K562 (cell line): ENCODE measurements around the gene PIGQ. TPM values are rescaled to one million over a fixed set of nuclear protein-coding genes. Genes with fewer than 3 reads are reported as not detected.

ENCODE experiments used
- CHD4 ChIP-seq: fragments of 200-600 bp; sonication (generic); IDR thresholded peaks from 3 replicates; pipeline ENCODE4 v1.6.1; 2012; ENCODE audit warnings: low read depth, mild to moderate bottlenecking, mixed read lengths, low read length, inconsistent platforms; ENCODE audit not compliant: insufficient read depth, insufficient replicate concordance, poor library complexity, severe bottlenecking
- PKNOX1 ChIP-seq: fragments of 450-650 bp; IDR thresholded peaks from 2 replicates; pipeline ENCODE4 v1.6.1; 2016
- polyA plus RNA-seq, 8 experiments: library from polyadenylated mRNA; depleted of rRNA in 4 of 8; stranded (reverse) in 5 of 8; unstranded in 3 of 8; fragments of >200 nt; fragmentation: Nextera tagmentation in 2 of 8; fragmentation: Illumina TruSeq in 1 of 8; extraction: Ambion mirVana in 2 of 8; extraction: Trizol in 1 of 8; gene quantifications; 2 replicates each; pipeline versions ENCODE4 v1.2.1 to v1.2.3, GENCODE V29; 2011 to 2014; ENCODE audit warnings: inconsistent platforms in 1 of 8, missing spikeins in 1 of 8
- total RNA-seq, 7 experiments: library from RNA; depleted of rRNA in 6 of 7; stranded (reverse); fragments of >200 nt in 6 of 7; fragmentation: Illumina TruSeq in 2 of 7; extraction: Trizol in 2 of 7; gene quantifications; 2 replicates each; pipeline versions ENCODE4 v1.2.1 to v1.2.3, GENCODE V29; 2011 to 2021; ENCODE audit warnings: low replicate concordance in 1 of 7
- TF ChIP-seq, protein P1 (sequence below): sonication (generic); formaldehyde crosslinking; IDR thresholded peaks from 2 replicates; pipeline ENCODE4 v1.8.1; 2023; ENCODE audit warnings: mild to moderate bottlenecking, missing genetic modification reagents
- TF ChIP-seq, protein P2 (sequence below): fragments of 200-600 bp; sonication (generic); IDR thresholded peaks from one replicate; pipeline ENCODE4 v1.6.1; 2012; ENCODE audit warnings: mild to moderate bottlenecking, low read depth, low read length, inconsistent platforms

The PIGQ gene
- total and polyA plus RNA-seq, 9 of the 15 experiments (the other 6 are each of a cell fraction or from before 2014, with no cell fraction given) = 0.20 to 49.6 (median 11.7) TPM

DNA sequence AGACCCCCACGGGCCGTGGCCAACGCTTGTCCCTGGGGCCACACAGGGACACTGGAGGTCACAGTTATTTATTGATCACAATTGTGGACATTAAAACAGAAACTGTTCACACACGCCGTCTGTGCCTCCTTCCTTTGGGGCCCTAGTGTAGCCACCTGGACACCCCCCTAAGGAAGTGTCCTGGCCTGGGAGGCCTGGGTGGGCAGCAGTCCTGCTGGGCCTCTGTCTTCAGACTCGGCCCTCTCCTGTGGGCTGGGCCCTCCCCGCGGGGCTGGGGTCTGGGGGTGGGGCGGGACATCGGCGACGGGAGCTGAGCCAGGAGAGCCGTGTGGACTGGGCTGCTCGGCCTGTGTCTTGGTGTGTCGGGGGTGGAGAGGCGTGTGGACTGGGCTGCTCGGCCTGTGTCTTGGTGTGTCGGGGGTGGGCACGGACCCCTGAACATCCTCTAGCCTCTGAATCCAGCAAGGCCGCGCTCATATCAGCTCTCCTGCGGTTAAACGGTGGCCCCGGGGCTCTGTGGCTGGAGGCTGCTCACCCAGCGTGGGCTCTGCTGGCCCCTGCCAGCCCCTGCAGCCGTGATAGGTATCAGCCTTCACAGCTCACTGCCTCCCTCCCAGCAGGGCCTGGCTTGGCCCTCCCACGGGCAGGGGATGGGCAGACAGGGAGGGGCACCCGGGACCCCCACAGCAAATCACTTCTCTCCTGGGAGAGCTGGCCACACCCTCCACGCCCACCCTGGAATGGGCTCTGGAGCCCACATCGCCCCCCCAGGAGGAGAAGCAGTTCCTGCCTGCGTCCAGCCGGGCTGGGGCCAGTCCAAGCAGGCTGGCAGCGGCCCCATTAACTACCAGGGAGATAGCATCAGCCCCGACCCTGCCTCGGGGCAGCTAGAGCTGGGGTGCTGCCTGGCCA lies 4.1 kb upstream of the PIGQ start (continued):
- TF ChIP-seq, protein P1, sequence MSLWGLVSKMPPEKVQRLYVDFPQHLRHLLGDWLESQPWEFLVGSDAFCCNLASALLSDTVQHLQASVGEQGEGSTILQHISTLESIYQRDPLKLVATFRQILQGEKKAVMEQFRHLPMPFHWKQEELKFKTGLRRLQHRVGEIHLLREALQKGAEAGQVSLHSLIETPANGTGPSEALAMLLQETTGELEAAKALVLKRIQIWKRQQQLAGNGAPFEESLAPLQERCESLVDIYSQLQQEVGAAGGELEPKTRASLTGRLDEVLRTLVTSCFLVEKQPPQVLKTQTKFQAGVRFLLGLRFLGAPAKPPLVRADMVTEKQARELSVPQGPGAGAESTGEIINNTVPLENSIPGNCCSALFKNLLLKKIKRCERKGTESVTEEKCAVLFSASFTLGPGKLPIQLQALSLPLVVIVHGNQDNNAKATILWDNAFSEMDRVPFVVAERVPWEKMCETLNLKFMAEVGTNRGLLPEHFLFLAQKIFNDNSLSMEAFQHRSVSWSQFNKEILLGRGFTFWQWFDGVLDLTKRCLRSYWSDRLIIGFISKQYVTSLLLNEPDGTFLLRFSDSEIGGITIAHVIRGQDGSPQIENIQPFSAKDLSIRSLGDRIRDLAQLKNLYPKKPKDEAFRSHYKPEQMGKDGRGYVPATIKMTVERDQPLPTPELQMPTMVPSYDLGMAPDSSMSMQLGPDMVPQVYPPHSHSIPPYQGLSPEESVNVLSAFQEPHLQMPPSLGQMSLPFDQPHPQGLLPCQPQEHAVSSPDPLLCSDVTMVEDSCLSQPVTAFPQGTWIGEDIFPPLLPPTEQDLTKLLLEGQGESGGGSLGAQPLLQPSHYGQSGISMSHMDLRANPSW (CRISPR knock-in tag) = no peak
- TF ChIP-seq PKNOX1 (no peak), CHD4 (no peak)
- TF ChIP-seq, protein P2, sequence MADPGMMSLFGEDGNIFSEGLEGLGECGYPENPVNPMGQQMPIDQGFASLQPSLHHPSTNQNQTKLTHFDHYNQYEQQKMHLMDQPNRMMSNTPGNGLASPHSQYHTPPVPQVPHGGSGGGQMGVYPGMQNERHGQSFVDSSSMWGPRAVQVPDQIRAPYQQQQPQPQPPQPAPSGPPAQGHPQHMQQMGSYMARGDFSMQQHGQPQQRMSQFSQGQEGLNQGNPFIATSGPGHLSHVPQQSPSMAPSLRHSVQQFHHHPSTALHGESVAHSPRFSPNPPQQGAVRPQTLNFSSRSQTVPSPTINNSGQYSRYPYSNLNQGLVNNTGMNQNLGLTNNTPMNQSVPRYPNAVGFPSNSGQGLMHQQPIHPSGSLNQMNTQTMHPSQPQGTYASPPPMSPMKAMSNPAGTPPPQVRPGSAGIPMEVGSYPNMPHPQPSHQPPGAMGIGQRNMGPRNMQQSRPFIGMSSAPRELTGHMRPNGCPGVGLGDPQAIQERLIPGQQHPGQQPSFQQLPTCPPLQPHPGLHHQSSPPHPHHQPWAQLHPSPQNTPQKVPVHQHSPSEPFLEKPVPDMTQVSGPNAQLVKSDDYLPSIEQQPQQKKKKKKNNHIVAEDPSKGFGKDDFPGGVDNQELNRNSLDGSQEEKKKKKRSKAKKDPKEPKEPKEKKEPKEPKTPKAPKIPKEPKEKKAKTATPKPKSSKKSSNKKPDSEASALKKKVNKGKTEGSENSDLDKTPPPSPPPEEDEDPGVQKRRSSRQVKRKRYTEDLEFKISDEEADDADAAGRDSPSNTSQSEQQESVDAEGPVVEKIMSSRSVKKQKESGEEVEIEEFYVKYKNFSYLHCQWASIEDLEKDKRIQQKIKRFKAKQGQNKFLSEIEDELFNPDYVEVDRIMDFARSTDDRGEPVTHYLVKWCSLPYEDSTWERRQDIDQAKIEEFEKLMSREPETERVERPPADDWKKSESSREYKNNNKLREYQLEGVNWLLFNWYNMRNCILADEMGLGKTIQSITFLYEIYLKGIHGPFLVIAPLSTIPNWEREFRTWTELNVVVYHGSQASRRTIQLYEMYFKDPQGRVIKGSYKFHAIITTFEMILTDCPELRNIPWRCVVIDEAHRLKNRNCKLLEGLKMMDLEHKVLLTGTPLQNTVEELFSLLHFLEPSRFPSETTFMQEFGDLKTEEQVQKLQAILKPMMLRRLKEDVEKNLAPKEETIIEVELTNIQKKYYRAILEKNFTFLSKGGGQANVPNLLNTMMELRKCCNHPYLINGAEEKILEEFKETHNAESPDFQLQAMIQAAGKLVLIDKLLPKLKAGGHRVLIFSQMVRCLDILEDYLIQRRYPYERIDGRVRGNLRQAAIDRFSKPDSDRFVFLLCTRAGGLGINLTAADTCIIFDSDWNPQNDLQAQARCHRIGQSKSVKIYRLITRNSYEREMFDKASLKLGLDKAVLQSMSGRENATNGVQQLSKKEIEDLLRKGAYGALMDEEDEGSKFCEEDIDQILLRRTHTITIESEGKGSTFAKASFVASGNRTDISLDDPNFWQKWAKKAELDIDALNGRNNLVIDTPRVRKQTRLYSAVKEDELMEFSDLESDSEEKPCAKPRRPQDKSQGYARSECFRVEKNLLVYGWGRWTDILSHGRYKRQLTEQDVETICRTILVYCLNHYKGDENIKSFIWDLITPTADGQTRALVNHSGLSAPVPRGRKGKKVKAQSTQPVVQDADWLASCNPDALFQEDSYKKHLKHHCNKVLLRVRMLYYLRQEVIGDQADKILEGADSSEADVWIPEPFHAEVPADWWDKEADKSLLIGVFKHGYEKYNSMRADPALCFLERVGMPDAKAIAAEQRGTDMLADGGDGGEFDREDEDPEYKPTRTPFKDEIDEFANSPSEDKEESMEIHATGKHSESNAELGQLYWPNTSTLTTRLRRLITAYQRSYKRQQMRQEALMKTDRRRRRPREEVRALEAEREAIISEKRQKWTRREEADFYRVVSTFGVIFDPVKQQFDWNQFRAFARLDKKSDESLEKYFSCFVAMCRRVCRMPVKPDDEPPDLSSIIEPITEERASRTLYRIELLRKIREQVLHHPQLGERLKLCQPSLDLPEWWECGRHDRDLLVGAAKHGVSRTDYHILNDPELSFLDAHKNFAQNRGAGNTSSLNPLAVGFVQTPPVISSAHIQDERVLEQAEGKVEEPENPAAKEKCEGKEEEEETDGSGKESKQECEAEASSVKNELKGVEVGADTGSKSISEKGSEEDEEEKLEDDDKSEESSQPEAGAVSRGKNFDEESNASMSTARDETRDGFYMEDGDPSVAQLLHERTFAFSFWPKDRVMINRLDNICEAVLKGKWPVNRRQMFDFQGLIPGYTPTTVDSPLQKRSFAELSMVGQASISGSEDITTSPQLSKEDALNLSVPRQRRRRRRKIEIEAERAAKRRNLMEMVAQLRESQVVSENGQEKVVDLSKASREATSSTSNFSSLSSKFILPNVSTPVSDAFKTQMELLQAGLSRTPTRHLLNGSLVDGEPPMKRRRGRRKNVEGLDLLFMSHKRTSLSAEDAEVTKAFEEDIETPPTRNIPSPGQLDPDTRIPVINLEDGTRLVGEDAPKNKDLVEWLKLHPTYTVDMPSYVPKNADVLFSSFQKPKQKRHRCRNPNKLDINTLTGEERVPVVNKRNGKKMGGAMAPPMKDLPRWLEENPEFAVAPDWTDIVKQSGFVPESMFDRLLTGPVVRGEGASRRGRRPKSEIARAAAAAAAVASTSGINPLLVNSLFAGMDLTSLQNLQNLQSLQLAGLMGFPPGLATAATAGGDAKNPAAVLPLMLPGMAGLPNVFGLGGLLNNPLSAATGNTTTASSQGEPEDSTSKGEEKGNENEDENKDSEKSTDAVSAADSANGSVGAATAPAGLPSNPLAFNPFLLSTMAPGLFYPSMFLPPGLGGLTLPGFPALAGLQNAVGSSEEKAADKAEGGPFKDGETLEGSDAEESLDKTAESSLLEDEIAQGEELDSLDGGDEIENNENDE = no peak
